Measurements from ENCODE around the gene TBC1D9B. TPM values are rescaled to one million over a fixed set of nuclear protein-coding genes. Genes with fewer than 3 reads are reported as not detected.

Gene TBC1D9B
- total RNA-seq, 1 experiment from 2014 or later = 66.0 TPM

- H3K9ac ChIP-seq (ENCODE audit: low read length) = peak overlapping the region; percentile 96
- H3K36me3 ChIP-seq (ENCODE audit: insufficient read depth, low read length) = peaks cover 6% of the 10 kb centered on the region; the same call in 1 of the 2 replicates
- H3K27me3 ChIP-seq (ENCODE audit: low read length) = no peaks in the 10 kb centered on the region
- peak overlapping the region; percentile 92 for H3K4me2 ChIP-seq (ENCODE audit: low read depth, low read length, poor library complexity, severe bottlenecking)
- H3K9me2 ChIP-seq (replicated peaks; ENCODE audit: insufficient read depth, low read length) = no peaks in the 10 kb centered on the region
- peak overlapping the region; percentile 96 for H3K4me3 ChIP-seq (ENCODE audit: low read length)
- H2AFZ ChIP-seq (ENCODE audit: low read length) = peak overlapping the region; percentile 89; the same call in 1 of the 2 replicates
- peaks cover 19% of the 10 kb centered on the region for H4K20me1 ChIP-seq (ENCODE audit: insufficient read depth, low read depth, low read length)
- peak overlapping the region; percentile 75 for H3K27ac ChIP-seq (ENCODE audit: low read length)
- H3K79me2 ChIP-seq (ENCODE audit: low read length) = peaks cover 27% of the 10 kb centered on the region
- DNase-seq = peak; percentile 86
- H3K4me1 ChIP-seq (ENCODE audit: low read length) = peaks cover 36% of the 10 kb centered on the region
- H3K9me3 ChIP-seq (ENCODE audit: low read length) = no peaks in the 10 kb centered on the region
These were observed 88.9 kb downstream of the TBC1D9B start for GRCh38 chr5:179818746-179819295.

- H3K9ac ChIP-seq (ENCODE audit: low read length) = peak overlapping the region; percentile 96
- no peaks in the 10 kb centered on the region for H3K27me3 ChIP-seq (ENCODE audit: low read length)
These were observed 89.6 kb downstream of the TBC1D9B start for GRCh38 chr5:179817890-179818745.

GRCh38 chr5:179817470-179817840 is 90.2 kb downstream of the TBC1D9B start:
- H3K36me3 ChIP-seq (ENCODE audit: insufficient read depth, low read length) = peaks cover under 1% of the 10 kb centered on the region; the same call in 1 of the 2 replicates
- no peak overlapping the region for H3K27ac ChIP-seq (ENCODE audit: low read length)
- no peak overlapping the region for H3K4me2 ChIP-seq (ENCODE audit: low read depth, low read length, poor library complexity, severe bottlenecking)
- H3K4me3 ChIP-seq (ENCODE audit: low read length) = no peak overlapping the region
- H3K9me2 ChIP-seq (replicated peaks; ENCODE audit: insufficient read depth, low read length) = no peaks in the 10 kb centered on the region
- no peak overlapping the region for H2AFZ ChIP-seq (ENCODE audit: low read length)
- no peak overlapping the region for H3K9ac ChIP-seq (ENCODE audit: low read length)
- H3K27me3 ChIP-seq (ENCODE audit: low read length) = no peaks in the 10 kb centered on the region
- no peaks in the 10 kb centered on the region for H3K9me3 ChIP-seq (ENCODE audit: low read length)
- H3K4me1 ChIP-seq (ENCODE audit: low read length) = peaks cover 36% of the 10 kb centered on the region
- peaks cover 16% of the 10 kb centered on the region for H3K79me2 ChIP-seq (ENCODE audit: low read length)
- DNase-seq = no peak
- peaks cover 12% of the 10 kb centered on the region for H4K20me1 ChIP-seq (ENCODE audit: insufficient read depth, low read depth, low read length)

More at GRCh38 chr5:179817890-179818745, 89.6 kb downstream of the TBC1D9B start:
- no peaks in the 10 kb centered on the region for H3K9me2 ChIP-seq (replicated peaks; ENCODE audit: insufficient read depth, low read length)
- H2AFZ ChIP-seq (ENCODE audit: low read length) = peak overlapping the region; percentile 89; the same call in 1 of the 2 replicates
- H3K79me2 ChIP-seq (ENCODE audit: low read length) = peaks cover 23% of the 10 kb centered on the region
- peak overlapping the region; percentile 96 for H3K4me3 ChIP-seq (ENCODE audit: low read length)
- DNase-seq = no peak
- no peaks in the 10 kb centered on the region for H3K9me3 ChIP-seq (ENCODE audit: low read length)
- H3K4me1 ChIP-seq (ENCODE audit: low read length) = peaks cover 36% of the 10 kb centered on the region
- H3K36me3 ChIP-seq (ENCODE audit: insufficient read depth, low read length) = peaks cover 6% of the 10 kb centered on the region; the same call in 1 of the 2 replicates
- H3K4me2 ChIP-seq (ENCODE audit: low read depth, low read length, poor library complexity, severe bottlenecking) = peak overlapping the region; percentile 92
- peak overlapping the region; percentile 75 for H3K27ac ChIP-seq (ENCODE audit: low read length)
- peaks cover 19% of the 10 kb centered on the region for H4K20me1 ChIP-seq (ENCODE audit: insufficient read depth, low read depth, low read length)

- no peak overlapping the region for H3K4me3 ChIP-seq (ENCODE audit: low read length)
- peaks cover 11% of the 10 kb centered on the region for H3K79me2 ChIP-seq (ENCODE audit: low read length)
- H3K27ac ChIP-seq (ENCODE audit: low read length) = no peak overlapping the region
- H3K4me1 ChIP-seq (ENCODE audit: low read length) = peaks cover 31% of the 10 kb centered on the region
- no peak overlapping the region for H3K9ac ChIP-seq (ENCODE audit: low read length)
- no peaks in the 10 kb centered on the region for H3K9me3 ChIP-seq (ENCODE audit: low read length)
- H3K9me2 ChIP-seq (replicated peaks; ENCODE audit: insufficient read depth, low read length) = no peaks in the 10 kb centered on the region
- peaks cover 7% of the 10 kb centered on the region for H4K20me1 ChIP-seq (ENCODE audit: insufficient read depth, low read depth, low read length)
- no peak overlapping the region for H3K4me2 ChIP-seq (ENCODE audit: low read depth, low read length, poor library complexity, severe bottlenecking)
- DNase-seq = no peak
- no peaks in the 10 kb centered on the region for H3K36me3 ChIP-seq (ENCODE audit: insufficient read depth, low read length)
- no peaks in the 10 kb centered on the region for H3K27me3 ChIP-seq (ENCODE audit: low read length)
- no peak overlapping the region for H2AFZ ChIP-seq (ENCODE audit: low read length)
These were observed 90.8 kb downstream of the TBC1D9B start for GRCh38 chr5:179816796-179817469.

- no peak overlapping the region for H3K4me2 ChIP-seq (ENCODE audit: low read depth, low read length, poor library complexity, severe bottlenecking)
- no peaks in the 10 kb centered on the region for H3K9me2 ChIP-seq (replicated peaks; ENCODE audit: insufficient read depth, low read length)
- H4K20me1 ChIP-seq (ENCODE audit: insufficient read depth, low read depth, low read length) = peaks cover 4% of the 10 kb centered on the region; the same call in 1 of the 2 replicates
- no peak overlapping the region for H3K4me3 ChIP-seq (ENCODE audit: low read length)
- H3K79me2 ChIP-seq (ENCODE audit: low read length) = peaks cover 6% of the 10 kb centered on the region
- DNase-seq = no peak
- no peaks in the 10 kb centered on the region for H3K27me3 ChIP-seq (ENCODE audit: low read length)
- H3K4me1 ChIP-seq (ENCODE audit: low read length) = peaks cover 26% of the 10 kb centered on the region
- no peaks in the 10 kb centered on the region for H3K9me3 ChIP-seq (ENCODE audit: low read length)
- no peak overlapping the region for H3K9ac ChIP-seq (ENCODE audit: low read length)
- no peak overlapping the region for H2AFZ ChIP-seq (ENCODE audit: low read length)
- no peak overlapping the region for H3K27ac ChIP-seq (ENCODE audit: low read length)
- H3K36me3 ChIP-seq (ENCODE audit: insufficient read depth, low read length) = no peaks in the 10 kb centered on the region
These were observed 91.3 kb downstream of the TBC1D9B start for GRCh38 chr5:179816401-179816795.

- Histone ChIP-seq H2AFZ (ENCODE audit: low read length) (no peak overlapping the region), H3K36me3 (ENCODE audit: insufficient read depth, low read length) (no peaks in the 10 kb centered on the region; the same call in 1 of the 2 replicates), H4K20me1 (ENCODE audit: insufficient read depth, low read depth, low read length) (no peaks in the 10 kb centered on the region), H3K4me2 (ENCODE audit: low read depth, low read length, poor library complexity, severe bottlenecking) (no peak overlapping the region), H3K4me3 (ENCODE audit: low read length) (no peak overlapping the region), H3K27me3 (ENCODE audit: low read length) (no peaks in the 10 kb centered on the region), H3K9ac (ENCODE audit: low read length) (no peak overlapping the region), H3K79me2 (ENCODE audit: low read length) (no peaks in the 10 kb centered on the region), H3K9me3 (ENCODE audit: low read length) (no peaks in the 10 kb centered on the region), H3K27ac (ENCODE audit: low read length) (no peak overlapping the region), H3K9me2 (replicated peaks; ENCODE audit: insufficient read depth, low read length) (no peaks in the 10 kb centered on the region), H3K4me1 (ENCODE audit: low read length) (peaks cover 26% of the 10 kb centered on the region)
- DNase-seq = no peak
These were observed 92.0 kb downstream of the TBC1D9B start for GRCh38 chr5:179815491-179816249.

- no peaks in the 10 kb centered on the region for H4K20me1 ChIP-seq (ENCODE audit: insufficient read depth, low read depth, low read length)
- H3K4me3 ChIP-seq (ENCODE audit: low read length) = no peak overlapping the region
- no peaks in the 10 kb centered on the region for H3K79me2 ChIP-seq (ENCODE audit: low read length)
- H3K4me2 ChIP-seq (ENCODE audit: low read depth, low read length, poor library complexity, severe bottlenecking) = no peak overlapping the region
- DNase-seq = no peak
- no peak overlapping the region for H3K9ac ChIP-seq (ENCODE audit: low read length)
- no peaks in the 10 kb centered on the region for H3K9me3 ChIP-seq (ENCODE audit: low read length)
- no peaks in the 10 kb centered on the region for H3K9me2 ChIP-seq (replicated peaks; ENCODE audit: insufficient read depth, low read length)
- no peak overlapping the region for H3K27ac ChIP-seq (ENCODE audit: low read length)
- no peak overlapping the region for H2AFZ ChIP-seq (ENCODE audit: low read length)
- no peaks in the 10 kb centered on the region; the same call in 1 of the 2 replicates for H3K36me3 ChIP-seq (ENCODE audit: insufficient read depth, low read length)
- no peaks in the 10 kb centered on the region for H3K27me3 ChIP-seq (ENCODE audit: low read length)
- H3K4me1 ChIP-seq (ENCODE audit: low read length) = peaks cover 11% of the 10 kb centered on the region
These were observed 93.6 kb downstream of the TBC1D9B start for GRCh38 chr5:179814090-179814489.

All from Karpas-422 (cell line).